Measurements from ENCODE around the gene PTTG1IP.

The PTTG1IP gene

GRCh38 chr21:44890961-44891541 lies 17.6 kb upstream of the PTTG1IP start:
- TF ChIP-seq CTCF (IDR thresholded peaks at IDR 0.05): no peak

- no peak for TF ChIP-seq CTCF (IDR thresholded peaks at IDR 0.05)
Observed at GRCh38 chr21:44890338-44890931, 16.9 kb upstream of the PTTG1IP start.

- no peak for TF ChIP-seq CTCF (IDR thresholded peaks at IDR 0.05)
Observed at GRCh38 chr21:44889625-44890337, 16.3 kb upstream of the PTTG1IP start.

GRCh38 chr21:44888581-44889550 lies 15.4 kb upstream of the PTTG1IP start:
- TF ChIP-seq CTCF (IDR thresholded peaks at IDR 0.05): no peak

GRCh38 chr21:44887807-44888580 lies 14.5 kb upstream of the PTTG1IP start:
- TF ChIP-seq CTCF (IDR thresholded peaks at IDR 0.05): no peak

GRCh38 chr21:44887126-44887806 lies 13.8 kb upstream of the PTTG1IP start:
- no peak for TF ChIP-seq CTCF (IDR thresholded peaks at IDR 0.05)
